Anterior cingulate cortex (tissue), 58 donors: ENCODE results near the gene VSIG8.

Experiments used
- DNase-seq, 58 donors: peaks; one replicate each; lab custom pipeline; 2025; lab: John Stamatoyannopoulos, UW

VSIG8 gene

GRCh38 chr1:159831412-159832141 lies 30.9 kb downstream of the VSIG8 start:
- DNase-seq, result no peak

GRCh38 chr1:159830722-159831121 lies 31.7 kb downstream of the VSIG8 start:
- no peak for DNase-seq

GRCh38 chr1:159829822-159830465 lies 32.5 kb downstream of the VSIG8 start:
- DNase-seq, result no peak

- DNase-seq, result peak in 16 of 58 donors; percentile 2 to 37 (median 14)
These were observed 33.2 kb downstream of the VSIG8 start for GRCh38 chr1:159829273-159829634.

- peak in 2 of 58 donors; percentile 27 to 31 for DNase-seq
These were observed 33.7 kb downstream of the VSIG8 start for GRCh38 chr1:159828581-159829272.

- no peak for DNase-seq
These were observed 34.3 kb downstream of the VSIG8 start for GRCh38 chr1:159828176-159828575.

- no peak for DNase-seq
These were observed 34.9 kb downstream of the VSIG8 start for GRCh38 chr1:159827549-159827948.

- no peak for DNase-seq
These were observed 35.4 kb downstream of the VSIG8 start for GRCh38 chr1:159827102-159827490.

- DNase-seq, result peak in 9 of 58 donors; percentile 1 to 34 (median 8)
These were observed 35.9 kb downstream of the VSIG8 start, which contains the start of gene SLAMF8 for GRCh38 chr1:159826441-159827101. SLAMF8 (plus strand) TSS chr1:159826873; CDS start chr1:159826899, 26 bp downstream.

GRCh38 chr1:159825564-159825963 lies 36.9 kb downstream of the VSIG8 start:
- no peak for DNase-seq

GRCh38 chr1:159823406-159823805 lies 39.1 kb downstream of the VSIG8 start:
- no peak for DNase-seq

- peak in 11 of 58 donors; percentile 8 to 50 (median 19) for DNase-seq
These were observed 41.1 kb downstream of the VSIG8 start for GRCh38 chr1:159821171-159821867.

- DNase-seq, result no peak
These were observed 45.0 kb downstream of the VSIG8 start for GRCh38 chr1:159817276-159818041.

GRCh38 chr1:159815926-159816325 lies 46.5 kb downstream of the VSIG8 start:
- DNase-seq, result no peak

GRCh38 chr1:159804924-159805323 lies 57.5 kb downstream of the VSIG8 start:
- DNase-seq, result no peak
